ENCODE measurements around the gene MRPL33. TPM values are rescaled to one million over a fixed set of nuclear protein-coding genes. Genes with fewer than 3 reads are reported as not detected.
A peak's percentile ranks its signal among the peaks of the same experiment; 100 is the strongest.

Gene MRPL33
- total RNA-seq, 4 donors from 2014 or later, result 109 to 130 (median 116) TPM

GRCh38 chr2:27765621-27766286, 5.8 kb upstream of the MRPL33 start:
- no peak for DNase-seq (ENCODE audit: low spot score)
- TF ChIP-seq CTCF (IDR thresholded peaks at IDR 0.05), result no peak
- ATAC-seq (ENCODE audit: low FRiP score), result peak; percentile 68

GRCh38 chr2:27766287-27766661, 5.2 kb upstream of the MRPL33 start:
- DNase-seq (ENCODE audit: low spot score), result no peak
- no peak for ATAC-seq (ENCODE audit: low FRiP score)
- TF ChIP-seq CTCF (IDR thresholded peaks at IDR 0.05), result no peak

GRCh38 chr2:27771202-27771547, 344 bp upstream of the MRPL33 start:
- ATAC-seq (ENCODE audit: low FRiP score) (peak; percentile 11), DNase-seq (ENCODE audit: low spot score) (no peak)
- no peak for TF ChIP-seq CTCF (IDR thresholded peaks at IDR 0.05)

- TF ChIP-seq CTCF (IDR thresholded peaks at IDR 0.05), result no peak
- DNase-seq (ENCODE audit: low spot score) (no peak), ATAC-seq (ENCODE audit: low FRiP score) (no peak)
Measured at GRCh38 chr2:27772804-27773203, 1.3 kb downstream of the MRPL33 start.

GRCh38 chr2:27773959-27774358, 2.4 kb downstream of the MRPL33 start:
- DNase-seq (ENCODE audit: low spot score), result no peak
- no peak for ATAC-seq (ENCODE audit: low FRiP score)

GRCh38 chr2:27776097-27776496, 4.6 kb downstream of the MRPL33 start:
- ATAC-seq (ENCODE audit: low FRiP score), result peak; percentile 65
- TF ChIP-seq CTCF (IDR thresholded peaks at IDR 0.05), result no peak
- DNase-seq (ENCODE audit: low spot score), result no peak

More at GRCh38 chr2:27773959-27774358, 2.4 kb downstream of the MRPL33 start:
- no peak for TF ChIP-seq CTCF (IDR thresholded peaks at IDR 0.05)

- TF ChIP-seq CTCF (IDR thresholded peaks at IDR 0.05), result no peak
- no peak for DNase-seq (ENCODE audit: low spot score)
- ATAC-seq (ENCODE audit: low FRiP score), result no peak
Measured at GRCh38 chr2:27776696-27777095, 5.2 kb downstream of the MRPL33 start.

Data from omental fat pad (tissue), 4 donors.